Right renal cortex interstitium (tissue), 3 donors: Measurements from ENCODE around the gene DDX46. TPM values are rescaled to one million over a fixed set of nuclear protein-coding genes. Genes with fewer than 3 reads are reported as not detected.
"Not testable (repeated sequence)": the region's sequence is repeated elsewhere in the genome, so short reads cannot be mapped to it uniquely, and the experiment has no call there.

Experiments used
- DNase-seq, 3 donors: peaks; one replicate each; pipeline ENCODE4 v3.0.0-alpha.2; 2013; ENCODE audit warnings: low read depth in 3 of 3, low spot score in 2 of 3
- polyA plus RNA-seq, 3 donors: library from polyadenylated mRNA; unstranded; fragments of 120-200 nt; gene quantifications; one replicate each; pipeline ENCODE4 v1.2.1, GENCODE V29; 2013; ENCODE audit not compliant: insufficient read length in 3 of 3

Gene DDX46
- polyA plus RNA-seq, 3 donors = 73.6 to 89.4 (median 78.0) TPM

- DNase-seq = no peak
Observed at GRCh38 chr5:134784946-134785620, 26.5 kb downstream of the DDX46 start.

GRCh38 chr5:134787692-134788091 lies 29.1 kb downstream of the DDX46 start:
- no peak for DNase-seq

GRCh38 chr5:134791580-134791979 lies 33.0 kb downstream of the DDX46 start:
- no peak for DNase-seq

- DNase-seq = no peak
Observed at GRCh38 chr5:134792286-134792685, 33.7 kb downstream of the DDX46 start.

- no peak for DNase-seq
Observed at GRCh38 chr5:134793111-134793510, 34.5 kb downstream of the DDX46 start.

- DNase-seq = no peak
Observed at GRCh38 chr5:134794082-134794481, 35.5 kb downstream of the DDX46 start.

GRCh38 chr5:134794819-134795218 lies 36.2 kb downstream of the DDX46 start:
- no peak for DNase-seq

GRCh38 chr5:134798468-134798867 lies 39.9 kb downstream of the DDX46 start:
- DNase-seq = no peak

- DNase-seq = no peak
Observed at GRCh38 chr5:134803821-134804220, 45.2 kb downstream of the DDX46 start.

GRCh38 chr5:134813407-134813806 lies 54.8 kb downstream of the DDX46 start:
- DNase-seq = no peak

GRCh38 chr5:134813827-134814226 lies 55.2 kb downstream of the DDX46 start:
- DNase-seq = no peak

- no peak for DNase-seq
Observed at GRCh38 chr5:134817006-134817405, 58.4 kb downstream of the DDX46 start.

- DNase-seq = no peak
Observed at GRCh38 chr5:134818776-134819175, 60.2 kb downstream of the DDX46 start.

GRCh38 chr5:134819407-134819963 lies 60.9 kb downstream of the DDX46 start:
- DNase-seq = no peak

GRCh38 chr5:134821841-134822240 lies 63.3 kb downstream of the DDX46 start:
- no peak for DNase-seq

GRCh38 chr5:134824681-134825080 lies 66.1 kb downstream of the DDX46 start:
- DNase-seq = no peak

GRCh38 chr5:134825212-134825611 lies 66.6 kb downstream of the DDX46 start:
- DNase-seq = no peak

- DNase-seq = no peak
Observed at GRCh38 chr5:134833340-134834032, 74.9 kb downstream of the DDX46 start.

GRCh38 chr5:134835623-134836022 lies 77.0 kb downstream of the DDX46 start:
- DNase-seq = no peak

GRCh38 chr5:134837530-134838181 lies 79.1 kb downstream of the DDX46 start:
- DNase-seq = no peak

GRCh38 chr5:134838361-134838760 lies 79.8 kb downstream of the DDX46 start:
- DNase-seq = not testable (repeated sequence)

- DNase-seq = no peak
Observed at GRCh38 chr5:134840811-134841210, 82.2 kb downstream of the DDX46 start.
